GM12878 (cell line): ENCODE data around the gene PAX7. TPM values are rescaled to one million over a fixed set of nuclear protein-coding genes. Genes with fewer than 3 reads are reported as not detected.

ENCODE experiments used
- ATAC-seq: fragments of 200-7000 bp; cut with Tn5 transposase; 3 replicates; pipeline ENCODE4 v1.9.1; 2020; ENCODE audit warnings: mild to moderate bottlenecking, moderate library complexity
- BruUV-seq: library from RNA; stranded (reverse); fragments of 400-500 nt; replicated peaks from 2 replicates; lab custom pipeline; 2021; lab: Mats Ljungman, UMichigan
- CTCF ChIA-PET: fragments of 300-600 bp; sonication (Branson Sonifier 250); formaldehyde crosslinking; extraction: SDS; loops from one replicate; lab custom pipeline; 2021; ENCODE audit warnings: inconsistent platforms; lab: Yijun Ruan, JAX
- POLR2A ChIA-PET: fragments of 350-600 bp; formaldehyde crosslinking; extraction: SDS; loops from one replicate; lab custom pipeline; 2021; ENCODE audit warnings: inconsistent platforms; lab: Charles Lee
- RAD21 ChIA-PET: fragments of 300-600 bp; sonication (Branson Sonifier 250); formaldehyde crosslinking; loops from one replicate; lab custom pipeline; 2023; ENCODE audit warnings: antibody characterized with exemption; ENCODE audit not compliant: unreplicated experiment; lab: Charles Lee
- SMC1A ChIA-PET: fragments of 300-600 bp; sonication (Branson Sonifier 250); formaldehyde crosslinking; loops from one replicate; lab custom pipeline; 2023; ENCODE audit not compliant: unreplicated experiment, uncharacterized antibody; lab: Charles Lee
- DNase-seq: peaks from one replicate; pipeline ENCODE4 v3.0.0-alpha.2; 2011; ENCODE audit warnings: low read depth, low spot score
- FAIRE-seq: peaks from 3 replicates; lab custom pipeline; 2011; peaks lifted over from hg19 to GRCh38; lab: Jason Lieb, UNC
- H2AFZ ChIP-seq: 2 replicates; pipeline ENCODE4 v1.6.0; 2011; ENCODE audit warnings: low read depth, low read length, control low read depth; ENCODE audit not compliant: control insufficient read depth
- H3K27ac ChIP-seq: 2 replicates; pipeline ENCODE4 v1.5.1; 2011; ENCODE audit warnings: control low read depth; ENCODE audit not compliant: control insufficient read depth, insufficient read depth
- H3K27me3 ChIP-seq, 2 experiments: replicated peaks in 1 of 2; 2 replicates each; pipeline versions ENCODE4 v1.6.0 to v1.6.1; 2011; ENCODE audit warnings: low read length in 1 of 2; ENCODE audit not compliant: control insufficient read depth in 2 of 2, insufficient read depth in 2 of 2
- H3K36me3 ChIP-seq, 2 experiments: 2 replicates each; pipeline ENCODE4 v1.5.1; 2011; ENCODE audit warnings: low read length in 1 of 2; ENCODE audit not compliant: control insufficient read depth in 2 of 2, insufficient read depth in 2 of 2
- H3K4me1 ChIP-seq: 2 replicates; pipeline ENCODE4 v1.6.1; 2011; ENCODE audit warnings: mild to moderate bottlenecking, low read length, moderate library complexity, mixed read lengths; ENCODE audit not compliant: control insufficient read depth, insufficient read depth
- H3K4me2 ChIP-seq: 2 replicates; pipeline ENCODE4 v1.6.0; 2011; ENCODE audit warnings: control low read depth; ENCODE audit not compliant: control insufficient read depth, insufficient read depth
- H3K4me3 ChIP-seq: fragments of 200-600 bp; sonication (generic); 2 replicates; pipeline ENCODE4 v1.5.1; 2016
- H3K79me2 ChIP-seq: 2 replicates; pipeline ENCODE4 v1.6.0; 2011; ENCODE audit warnings: low read length; ENCODE audit not compliant: control insufficient read depth, insufficient read depth
- H3K9ac ChIP-seq: 2 replicates; pipeline ENCODE4 v1.8.0; 2011; ENCODE audit warnings: low read length, control low read depth, mixed read lengths; ENCODE audit not compliant: control insufficient read depth, insufficient read depth
- H3K9me3 ChIP-seq: replicated peaks from 3 replicates; pipeline ENCODE4 v1.5.1; 2011; ENCODE audit warnings: mild to moderate bottlenecking, low read length; ENCODE audit not compliant: control insufficient read depth, insufficient read depth
- H4K20me1 ChIP-seq: 2 replicates; pipeline ENCODE4 v1.6.0; 2011; ENCODE audit not compliant: control insufficient read depth, insufficient read depth
- ATF2 ChIP-seq: IDR thresholded peaks from 2 replicates; pipeline ENCODE4 v1.6.1; 2012; ENCODE audit warnings: low read length, inconsistent platforms
- CBX3 ChIP-seq: fragments of 200-600 bp; sonication (generic); IDR thresholded peaks from 2 replicates; pipeline ENCODE4 v1.6.1; 2016; ENCODE audit warnings: low read depth, borderline replicate concordance
- CREB1 ChIP-seq: IDR thresholded peaks from 2 replicates; pipeline ENCODE4 v1.6.1; 2012; ENCODE audit warnings: low read depth, mild to moderate bottlenecking, inconsistent platforms
- HDAC6 ChIP-seq: fragments of 200-600 bp; sonication (generic); IDR thresholded peaks from one replicate; pipeline ENCODE4 v1.8.0; 2017; ENCODE audit warnings: antibody characterized with exemption; ENCODE audit not compliant: unreplicated experiment
- JUND ChIP-seq: IDR thresholded peaks from 2 replicates; pipeline ENCODE4 v1.6.1; 2012; ENCODE audit warnings: low read depth, mild to moderate bottlenecking, low read length, improper control_type of control experiment, moderate library complexity
- KLF5 ChIP-seq: fragments of 450-650 bp; IDR thresholded peaks from 2 replicates; pipeline ENCODE4 v1.6.1; 2014; ENCODE audit warnings: mild to moderate bottlenecking; ENCODE audit not compliant: partially characterized antibody
- MTA2 ChIP-seq: fragments of 450-650 bp; IDR thresholded peaks from 2 replicates; pipeline ENCODE4 v1.6.1; 2016; ENCODE audit warnings: low read depth, mild to moderate bottlenecking, moderate library complexity
- NFYA ChIP-seq: IDR thresholded peaks from 2 replicates; pipeline ENCODE4 v1.6.1; 2011; ENCODE audit warnings: low read depth, mild to moderate bottlenecking, low read length, improper control_type of control experiment, borderline replicate concordance
- RUNX3 ChIP-seq: IDR thresholded peaks from 2 replicates; pipeline ENCODE4 v1.6.1; 2012; ENCODE audit warnings: low read length, inconsistent platforms
- SRF ChIP-seq, 2 experiments: IDR thresholded peaks; 2 replicates each; pipeline ENCODE4 v1.6.1; 2011; ENCODE audit warnings: low read depth in 2 of 2, low read length in 2 of 2, mild to moderate bottlenecking in 1 of 2, moderate library complexity in 1 of 2
- YBX1 ChIP-seq: fragments of 450-650 bp; IDR thresholded peaks from 2 replicates; pipeline ENCODE4 v1.6.1; 2016; ENCODE audit warnings: antibody characterized with exemption
- ZNF622 ChIP-seq: fragments of 450-650 bp; IDR thresholded peaks from 2 replicates; pipeline ENCODE4 v1.6.1; 2017; ENCODE audit warnings: mild to moderate bottlenecking, inconsistent platforms
- WGBS: methylation state at CpG from one replicate; pipeline ENCODE4 v1.1.6; 2016; ENCODE audit warnings: low lambda C conversion rate; ENCODE audit not compliant: insufficient replicate concordance, insufficient coverage; ENCODE audit errors: missing lambda C conversion rate; 5-methylcytosine and 5-hydroxymethylcytosine counted together
- in situ Hi-C: fragments of 300-500 bp; cut with MboI; formaldehyde crosslinking; loops from 9 replicates; pipeline ENCODE4 v1.14.3; 2018; ENCODE audit warnings: mixed read lengths
- intact Hi-C: fragments of 100-400 bp; cut with micrococcal nuclease; formaldehyde crosslinking; loops from one replicate; pipeline ENCODE4 v1.14.2; 2022; ENCODE audit not compliant: unreplicated experiment
- polyA plus RNA-seq, 11 experiments: library from polyadenylated mRNA; depleted of rRNA in 4 of 11; unstranded in 6 of 11; stranded (reverse) in 5 of 11; fragments of >200 nt; fragmentation: Nextera tagmentation in 4 of 11; fragmentation: Illumina TruSeq in 1 of 11; extraction: Ambion mirVana in 4 of 11; extraction: Trizol in 1 of 11; gene quantifications; 1 replicate in 1 of 11; 2 replicates in 10 of 11; pipeline versions ENCODE4 v1.2.1 to v1.2.3, GENCODE V29; 2011 to 2016; ENCODE audit warnings: inconsistent platforms in 2 of 11, missing spikeins in 2 of 11, low read depth in 1 of 11
- total RNA-seq, 4 experiments: library from RNA; depleted of rRNA in 3 of 4; stranded (reverse); fragments of >200 nt in 3 of 4; fragmentation: Illumina TruSeq in 1 of 4; extraction: Trizol in 1 of 4; gene quantifications; 2 replicates each; pipeline versions ENCODE4 v1.2.1 to v1.2.3, GENCODE V29; 2013 to 2021
- TF ChIP-seq, protein P1 (sequence below): IDR thresholded peaks from 2 replicates; pipeline ENCODE4 v1.6.1; 2011; ENCODE audit warnings: borderline replicate concordance, low read depth, mild to moderate bottlenecking, moderate library complexity, low read length; ENCODE audit not compliant: insufficient read depth, poor library complexity, severe bottlenecking
- TF ChIP-seq, protein P2 (sequence below): fragments of 450-650 bp; formaldehyde crosslinking; IDR thresholded peaks from 2 replicates; pipeline ENCODE4 v1.4.0; 2022; ENCODE audit warnings: mild to moderate bottlenecking, moderate library complexity
- TF ChIP-seq, protein P3 (sequence below): fragments of 450-650 bp; IDR thresholded peaks from 2 replicates; pipeline ENCODE4 v1.6.1; 2017; ENCODE audit warnings: mild to moderate bottlenecking, low read depth, inconsistent platforms; ENCODE audit not compliant: poor library complexity, severe bottlenecking

PAX7 gene
- total and polyA plus RNA-seq, 10 of the 15 experiments (the other 5 are each of a cell fraction or from before 2014, with no cell fraction given) = not detected

DNA sequence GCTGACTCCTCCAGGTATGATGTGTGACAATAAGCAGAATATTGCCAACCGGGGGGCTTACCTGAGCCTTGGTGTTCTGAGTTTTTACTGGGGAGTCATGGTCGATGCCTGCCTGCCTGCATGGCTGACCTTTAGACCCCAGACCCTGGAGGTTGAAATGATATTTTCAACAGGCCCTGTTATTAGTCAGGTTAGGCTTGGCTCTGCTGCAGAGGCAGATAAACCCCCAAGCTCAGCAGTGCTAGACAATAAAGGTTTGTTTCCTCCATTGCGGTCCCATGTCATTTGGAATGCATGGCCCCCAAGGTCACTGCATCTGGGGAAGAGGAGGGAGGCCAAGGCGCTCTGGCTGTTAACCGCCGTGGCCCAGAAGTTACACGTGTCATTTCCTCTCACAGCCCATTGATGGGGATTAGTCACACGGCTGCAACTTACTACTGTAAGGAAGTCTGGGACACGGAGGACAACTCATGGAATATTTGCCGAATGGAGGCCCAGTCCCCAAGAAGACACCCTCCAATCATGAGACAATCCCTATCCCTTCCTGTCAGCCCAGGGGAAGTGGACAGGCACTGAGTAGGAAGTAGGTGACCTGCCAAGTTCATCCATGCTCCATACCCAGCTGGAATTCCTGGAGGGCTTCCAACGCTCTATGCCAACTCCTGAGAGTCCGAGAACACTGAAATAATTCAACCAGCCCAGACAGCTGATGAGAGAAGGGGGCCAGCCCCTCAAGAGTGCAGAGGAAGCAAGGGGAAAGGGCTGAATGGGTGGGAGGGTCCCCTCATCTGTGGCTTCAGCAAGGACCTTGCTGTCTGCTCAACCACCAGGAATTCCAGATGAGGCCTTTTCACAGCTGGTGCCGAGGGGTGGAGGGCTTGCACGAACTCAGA, 131.5 kb downstream of the PAX7 start:
- no peak overlapping the region for H3K4me3 ChIP-seq
- WGBS = 21% methylated on average over 14 of the region's 14 CpGs
- ATAC-seq (no peak), DNase-seq (no peak), FAIRE-seq (no peak)
- H3K79me2 ChIP-seq = no peaks in the 10 kb centered on the region
- ChIA-PET SMC1A (no interaction called here), POLR2A (interaction anchor here (0.6 kb wide), 1 partner anchor 897 kb away, joined by 4 read pairs; no protein-coding TSS in a partner anchor), RAD21 (no interaction called here), CTCF (interaction anchor here (0.7 kb wide), 1 partner anchor 9 kb away, joined by 3 read pairs; no protein-coding TSS in a partner anchor)
- intact Hi-C loops = no loop called here
- no peaks in the 10 kb centered on the region; the same call in 2 of the 3 replicates for H3K9me3 ChIP-seq
- no peaks in the 10 kb centered on the region for H3K36me3 ChIP-seq
- no peak overlapping the region for H3K4me2 ChIP-seq
- H2AFZ ChIP-seq = no peak overlapping the region
- peaks cover 0 to 2% of the 10 kb centered on the region in 2 experiments for H3K27me3 ChIP-seq
- in situ Hi-C loops = no loop called here
- BruUV-seq = no TSS peak
- no peak overlapping the region for H3K9ac ChIP-seq
- no peaks in the 10 kb centered on the region for H4K20me1 ChIP-seq
- no peak overlapping the region for H3K27ac ChIP-seq
- H3K4me1 ChIP-seq = no peaks in the 10 kb centered on the region
- TF ChIP-seq RUNX3 (no peak), HDAC6 (no peak), JUND (no peak), MTA2 (no peak), SRF (IDR thresholded peaks at IDR 0.05; ENCODE audit: low read depth in 2 of 2, low read length in 2 of 2) (no peak), KLF5 (no peak), CBX3 (no peak), ATF2 (no peak), NFYA (no peak), CREB1 (no peak), YBX1 (no peak), ZNF622 (no peak)
- TF ChIP-seq, protein P1, sequence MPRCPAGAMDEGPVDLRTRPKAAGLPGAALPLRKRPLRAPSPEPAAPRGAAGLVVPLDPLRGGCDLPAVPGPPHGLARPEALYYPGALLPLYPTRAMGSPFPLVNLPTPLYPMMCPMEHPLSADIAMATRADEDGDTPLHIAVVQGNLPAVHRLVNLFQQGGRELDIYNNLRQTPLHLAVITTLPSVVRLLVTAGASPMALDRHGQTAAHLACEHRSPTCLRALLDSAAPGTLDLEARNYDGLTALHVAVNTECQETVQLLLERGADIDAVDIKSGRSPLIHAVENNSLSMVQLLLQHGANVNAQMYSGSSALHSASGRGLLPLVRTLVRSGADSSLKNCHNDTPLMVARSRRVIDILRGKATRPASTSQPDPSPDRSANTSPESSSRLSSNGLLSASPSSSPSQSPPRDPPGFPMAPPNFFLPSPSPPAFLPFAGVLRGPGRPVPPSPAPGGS = no peak
- TF ChIP-seq, protein P2, sequence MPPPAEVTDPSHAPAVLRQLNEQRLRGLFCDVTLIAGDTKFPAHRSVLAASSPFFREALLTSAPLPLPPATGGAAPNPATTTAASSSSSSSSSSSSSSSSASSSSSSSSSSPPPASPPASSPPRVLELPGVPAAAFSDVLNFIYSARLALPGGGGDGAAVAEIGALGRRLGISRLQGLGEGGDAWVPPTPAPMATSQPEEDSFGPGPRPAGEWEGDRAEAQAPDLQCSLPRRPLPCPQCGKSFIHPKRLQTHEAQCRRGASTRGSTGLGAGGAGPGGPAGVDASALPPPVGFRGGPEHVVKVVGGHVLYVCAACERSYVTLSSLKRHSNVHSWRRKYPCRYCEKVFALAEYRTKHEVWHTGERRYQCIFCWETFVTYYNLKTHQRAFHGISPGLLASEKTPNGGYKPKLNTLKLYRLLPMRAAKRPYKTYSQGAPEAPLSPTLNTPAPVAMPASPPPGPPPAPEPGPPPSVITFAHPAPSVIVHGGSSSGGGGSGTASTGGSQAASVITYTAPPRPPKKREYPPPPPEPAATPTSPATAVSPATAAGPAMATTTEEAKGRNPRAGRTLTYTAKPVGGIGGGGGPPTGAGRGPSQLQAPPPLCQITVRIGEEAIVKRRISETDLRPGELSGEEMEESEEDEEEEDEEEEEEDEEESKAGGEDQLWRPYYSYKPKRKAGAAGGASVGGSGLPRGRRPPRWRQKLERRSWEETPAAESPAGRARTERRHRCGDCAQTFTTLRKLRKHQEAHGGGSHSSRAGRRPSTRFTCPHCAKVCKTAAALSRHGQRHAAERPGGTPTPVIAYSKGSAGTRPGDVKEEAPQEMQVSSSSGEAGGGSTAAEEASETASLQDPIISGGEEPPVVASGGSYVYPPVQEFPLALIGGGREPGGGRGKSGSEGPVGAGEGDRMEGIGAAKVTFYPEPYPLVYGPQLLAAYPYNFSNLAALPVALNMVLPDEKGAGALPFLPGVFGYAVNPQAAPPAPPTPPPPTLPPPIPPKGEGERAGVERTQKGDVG (CRISPR knock-in tag) = no peak
- TF ChIP-seq, protein P3, sequence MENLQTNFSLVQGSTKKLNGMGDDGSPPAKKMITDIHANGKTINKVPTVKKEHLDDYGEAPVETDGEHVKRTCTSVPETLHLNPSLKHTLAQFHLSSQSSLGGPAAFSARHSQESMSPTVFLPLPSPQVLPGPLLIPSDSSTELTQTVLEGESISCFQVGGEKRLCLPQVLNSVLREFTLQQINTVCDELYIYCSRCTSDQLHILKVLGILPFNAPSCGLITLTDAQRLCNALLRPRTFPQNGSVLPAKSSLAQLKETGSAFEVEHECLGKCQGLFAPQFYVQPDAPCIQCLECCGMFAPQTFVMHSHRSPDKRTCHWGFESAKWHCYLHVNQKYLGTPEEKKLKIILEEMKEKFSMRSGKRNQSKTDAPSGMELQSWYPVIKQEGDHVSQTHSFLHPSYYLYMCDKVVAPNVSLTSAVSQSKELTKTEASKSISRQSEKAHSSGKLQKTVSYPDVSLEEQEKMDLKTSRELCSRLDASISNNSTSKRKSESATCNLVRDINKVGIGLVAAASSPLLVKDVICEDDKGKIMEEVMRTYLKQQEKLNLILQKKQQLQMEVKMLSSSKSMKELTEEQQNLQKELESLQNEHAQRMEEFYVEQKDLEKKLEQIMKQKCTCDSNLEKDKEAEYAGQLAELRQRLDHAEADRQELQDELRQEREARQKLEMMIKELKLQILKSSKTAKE = no peak
